WERI-Rb-1 (cell line): ENCODE results near the gene KISS1.
A peak's percentile ranks its signal among the peaks of the same experiment; 100 is the strongest.
"Not testable (repeated sequence)": the region's sequence is repeated elsewhere in the genome, so short reads cannot be mapped to it uniquely, and the experiment has no call there.

ENCODE experiments used
- DNase-seq: peaks from one replicate; pipeline ENCODE4 v3.0.0-alpha.2; 2020
- H3K27ac ChIP-seq: fragments of 250-450 bp; sonication (Bioruptor Pico); 2 replicates; pipeline ENCODE4 v1.5.1; 2020; ENCODE audit warnings: mild to moderate bottlenecking, moderate library complexity
- H3K27me3 ChIP-seq: fragments of 250-450 bp; sonication (Bioruptor Pico); 2 replicates; pipeline ENCODE4 v1.5.1; 2021; ENCODE audit warnings: mild to moderate bottlenecking, low read depth, moderate library complexity; ENCODE audit not compliant: insufficient read depth, severe bottlenecking
- H3K36me3 ChIP-seq: fragments of 250-450 bp; sonication (Bioruptor Pico); 2 replicates; pipeline ENCODE4 v1.5.1; 2020; ENCODE audit warnings: mild to moderate bottlenecking, moderate library complexity
- H3K4me3 ChIP-seq: 2 replicates; pipeline ENCODE4 v1.5.1; 2011; ENCODE audit warnings: low read depth, mild to moderate bottlenecking, control low read depth, low read length
- H3K9me3 ChIP-seq: fragments of 250-450 bp; sonication (Bioruptor Pico); 2 replicates; pipeline ENCODE4 v1.5.1; 2021; ENCODE audit warnings: mild to moderate bottlenecking, moderate library complexity; ENCODE audit not compliant: severe bottlenecking
- TF ChIP-seq, protein P1 (sequence below): IDR thresholded peaks from 2 replicates; pipeline ENCODE4 v1.5.1; 2011; ENCODE audit warnings: low read depth, mild to moderate bottlenecking, control low read depth, inconsistent platforms, low read length

The KISS1 gene

GRCh38 chr1:204196068-204196795, at the start of gene KISS1:
TSS of gene KISS1 (minus strand) at chr1:204196491. CDS start at chr1:204192876, 3,615 bp downstream.
- no peaks in the 10 kb centered on the region for H3K27me3 ChIP-seq
- peak; percentile 79 for DNase-seq
- H3K27ac ChIP-seq = peak within 1 kb of the TSS; percentile 0; the same call in 1 of the 2 replicates
- no peaks in the 10 kb centered on the region for H3K9me3 ChIP-seq
- H3K4me3 ChIP-seq = no peak within 1 kb of the TSS
- TF ChIP-seq, protein P1, sequence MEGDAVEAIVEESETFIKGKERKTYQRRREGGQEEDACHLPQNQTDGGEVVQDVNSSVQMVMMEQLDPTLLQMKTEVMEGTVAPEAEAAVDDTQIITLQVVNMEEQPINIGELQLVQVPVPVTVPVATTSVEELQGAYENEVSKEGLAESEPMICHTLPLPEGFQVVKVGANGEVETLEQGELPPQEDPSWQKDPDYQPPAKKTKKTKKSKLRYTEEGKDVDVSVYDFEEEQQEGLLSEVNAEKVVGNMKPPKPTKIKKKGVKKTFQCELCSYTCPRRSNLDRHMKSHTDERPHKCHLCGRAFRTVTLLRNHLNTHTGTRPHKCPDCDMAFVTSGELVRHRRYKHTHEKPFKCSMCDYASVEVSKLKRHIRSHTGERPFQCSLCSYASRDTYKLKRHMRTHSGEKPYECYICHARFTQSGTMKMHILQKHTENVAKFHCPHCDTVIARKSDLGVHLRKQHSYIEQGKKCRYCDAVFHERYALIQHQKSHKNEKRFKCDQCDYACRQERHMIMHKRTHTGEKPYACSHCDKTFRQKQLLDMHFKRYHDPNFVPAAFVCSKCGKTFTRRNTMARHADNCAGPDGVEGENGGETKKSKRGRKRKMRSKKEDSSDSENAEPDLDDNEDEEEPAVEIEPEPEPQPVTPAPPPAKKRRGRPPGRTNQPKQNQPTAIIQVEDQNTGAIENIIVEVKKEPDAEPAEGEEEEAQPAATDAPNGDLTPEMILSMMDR = no peak
- H3K36me3 ChIP-seq = no peaks in the 10 kb centered on the region

- H3K36me3 ChIP-seq = no peaks in the 10 kb centered on the region; the same call in 1 of the 2 replicates
- no peak overlapping the region for H3K4me3 ChIP-seq
- no peaks in the 10 kb centered on the region for H3K9me3 ChIP-seq
- DNase-seq = no peak
- no peak overlapping the region for H3K27ac ChIP-seq
- TF ChIP-seq, protein P1 = no peak
- no peaks in the 10 kb centered on the region for H3K27me3 ChIP-seq
These were observed 46.6 kb upstream of the KISS1 start for GRCh38 chr1:204242920-204243319.

- no peaks in the 10 kb centered on the region; the same call in 1 of the 2 replicates for H3K36me3 ChIP-seq
- H3K27ac ChIP-seq = no peak overlapping the region
- no peaks in the 10 kb centered on the region for H3K9me3 ChIP-seq
- no peaks in the 10 kb centered on the region for H3K27me3 ChIP-seq
- TF ChIP-seq, protein P1 = no peak
- DNase-seq = no peak
- no peak overlapping the region for H3K4me3 ChIP-seq
These were observed 45.6 kb upstream of the KISS1 start for GRCh38 chr1:204241914-204242313.

GRCh38 chr1:204241050-204241449, 44.8 kb upstream of the KISS1 start:
- no peak overlapping the region for H3K4me3 ChIP-seq
- no peaks in the 10 kb centered on the region for H3K27me3 ChIP-seq
- DNase-seq = no peak
- no peaks in the 10 kb centered on the region; the same call in 1 of the 2 replicates for H3K36me3 ChIP-seq
- TF ChIP-seq, protein P1 = no peak
- H3K9me3 ChIP-seq = peaks cover 5% of the 10 kb centered on the region
- H3K27ac ChIP-seq = no peak overlapping the region

GRCh38 chr1:204240233-204240632, 43.9 kb upstream of the KISS1 start:
- no peak for DNase-seq
- no peak overlapping the region for H3K27ac ChIP-seq
- no peak overlapping the region for H3K4me3 ChIP-seq
- H3K9me3 ChIP-seq = peaks cover 5% of the 10 kb centered on the region
- TF ChIP-seq, protein P1 = no peak
- no peaks in the 10 kb centered on the region; the same call in 1 of the 2 replicates for H3K36me3 ChIP-seq
- no peaks in the 10 kb centered on the region for H3K27me3 ChIP-seq

GRCh38 chr1:204239401-204239800, 43.1 kb upstream of the KISS1 start:
- H3K4me3 ChIP-seq, DNase-seq, H3K27ac ChIP-seq, H3K36me3 ChIP-seq, H3K27me3 ChIP-seq, H3K9me3 ChIP-seq: not testable (repeated sequence)

DNA sequence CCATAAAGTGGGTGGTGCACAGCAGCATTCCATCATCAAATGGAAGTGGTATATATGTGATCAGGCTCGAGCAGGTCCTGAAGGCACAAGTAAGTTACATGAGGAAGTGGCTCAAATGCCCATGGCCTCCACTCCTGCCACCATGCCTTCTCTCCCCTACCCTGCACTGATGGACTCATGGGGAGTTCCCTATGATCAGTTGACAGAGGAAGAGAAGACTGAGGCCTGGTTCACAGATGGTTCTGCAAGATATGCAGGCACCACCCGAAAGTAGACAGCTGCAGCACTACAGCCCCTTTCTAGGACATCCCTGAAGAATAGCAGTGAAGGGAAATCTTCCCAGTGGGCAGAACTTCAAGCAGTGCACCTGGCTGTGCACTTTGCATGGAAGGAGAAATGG, 42.2 kb upstream of the KISS1 start:
- not testable (repeated sequence) for H3K4me3 ChIP-seq, H3K27ac ChIP-seq, H3K27me3 ChIP-seq, DNase-seq, H3K9me3 ChIP-seq, H3K36me3 ChIP-seq

- not testable (repeated sequence) for H3K27ac ChIP-seq, H3K36me3 ChIP-seq, H3K9me3 ChIP-seq, H3K4me3 ChIP-seq, DNase-seq, H3K27me3 ChIP-seq
These were observed 41.2 kb upstream of the KISS1 start for GRCh38 chr1:204237515-204237914.
